Activated CD8-positive, alpha-beta T cell treated with anti-CD3 and anti-CD28 coated beads, Interleukin-2, amount 10 ng/mL, durations not matched to agents 7 days and 5 days (primary cell): ENCODE data around the gene TGFBR3L. TPM values are rescaled to one million over a fixed set of nuclear protein-coding genes. Genes with fewer than 3 reads are reported as not detected.
"Not testable (repeated sequence)": the region's sequence is repeated elsewhere in the genome, so short reads cannot be mapped to it uniquely, and the experiment has no call there.

ENCODE experiments used
- ATAC-seq: fragments of 150-1000 bp; cut with Tn5 transposase; one replicate; pipeline ENCODE4 v1.10.0; 2021; ENCODE audit warnings: moderate library complexity
- CTCF ChIA-PET: fragments of 350-600 bp; sonication (Branson Sonifier 250); formaldehyde crosslinking; loops from one replicate; lab custom pipeline; 2021; ENCODE audit warnings: antibody characterized with exemption; lab: Charles Lee
- POLR2A ChIA-PET: fragments of 350-600 bp; sonication (Branson Sonifier 250); formaldehyde crosslinking; loops from one replicate; lab custom pipeline; 2021; ENCODE audit warnings: antibody characterized with exemption; lab: Charles Lee
- DNase-seq: peaks from one replicate; pipeline ENCODE4 v3.0.0-alpha.2; 2020
- H3K27ac Mint-ChIP-seq: one replicate; pipeline ENCODE4 v1.8.0; 2021; ENCODE audit warnings: mild to moderate bottlenecking, mixed read lengths
- H3K27me3 Mint-ChIP-seq: one replicate; pipeline ENCODE4 v1.8.0; 2021; ENCODE audit warnings: low read depth, mixed read lengths
- H3K36me3 Mint-ChIP-seq: one replicate; pipeline ENCODE4 v1.8.0; 2021; ENCODE audit warnings: low read depth, mixed read lengths
- H3K4me1 Mint-ChIP-seq: one replicate; pipeline ENCODE4 v1.8.0; 2021; ENCODE audit warnings: low read depth, mixed read lengths
- H3K4me3 Mint-ChIP-seq: one replicate; pipeline ENCODE4 v1.8.0; 2021; ENCODE audit warnings: mild to moderate bottlenecking, mixed read lengths
- H3K9me3 Mint-ChIP-seq: one replicate; pipeline ENCODE4 v1.8.0; 2022; ENCODE audit warnings: mixed read lengths; ENCODE audit not compliant: insufficient read depth
- total RNA-seq, 2 experiments: library from RNA; stranded (reverse); gene quantifications; one replicate each; pipeline ENCODE4 v1.2.3, GENCODE V29; 2021

Gene TGFBR3L
- total RNA-seq, 2 experiments from 2014 or later: 2.7 to 3.6 TPM

GRCh38 chr19:7955696-7956095, 41.1 kb downstream of the TGFBR3L start:
- Mint-ChIP-seq H3K9me3 (no peaks in the 10 kb centered on the region), H3K27me3 (no peaks in the 10 kb centered on the region), H3K4me1 (peaks cover 2% of the 10 kb centered on the region), H3K4me3 (no peak overlapping the region), H3K36me3 (peaks cover 4% of the 10 kb centered on the region), H3K27ac (no peak overlapping the region)
- no peak for DNase-seq
- ATAC-seq: no peak
- CTCF ChIA-PET: no interaction called here
- POLR2A ChIA-PET: no interaction called here

- ChIA-PET CTCF (interaction anchor here (2.1 kb wide), 1 partner anchor 15 kb away, joined by 13 read pairs; the partner anchor contains the start of gene TIMM44), POLR2A (no interaction called here)
- ATAC-seq: no peak
- H3K27me3 Mint-ChIP-seq: no peaks in the 10 kb centered on the region
- H3K27ac Mint-ChIP-seq: no peak overlapping the region
- H3K36me3 Mint-ChIP-seq: peaks cover 18% of the 10 kb centered on the region
- no peaks in the 10 kb centered on the region for H3K9me3 Mint-ChIP-seq
- DNase-seq: no peak
- peaks cover 2% of the 10 kb centered on the region for H3K4me1 Mint-ChIP-seq
- no peak overlapping the region for H3K4me3 Mint-ChIP-seq
Measured at GRCh38 chr19:7959211-7959610, 44.6 kb downstream of the TGFBR3L start.

- H3K9me3 Mint-ChIP-seq, H3K27ac Mint-ChIP-seq, DNase-seq, H3K4me3 Mint-ChIP-seq, POLR2A ChIA-PET, H3K27me3 Mint-ChIP-seq, ATAC-seq, H3K4me1 Mint-ChIP-seq: not testable (repeated sequence)
- CTCF ChIA-PET: interaction anchor here (0.7 to 1.7 kb wide), 4 partner anchors 10 to 290 kb away, joined by 3 to 7 read pairs (median 4); partner anchors contain the start of gene TIMM44
- H3K36me3 Mint-ChIP-seq: peaks cover 23% of the 10 kb centered on the region
Measured at GRCh38 chr19:7961082-7961481, 46.5 kb downstream of the TGFBR3L start.

GRCh38 chr19:7961920-7962626, 47.4 kb downstream of the TGFBR3L start:
- Mint-ChIP-seq H3K36me3 (peaks cover 28% of the 10 kb centered on the region), H3K4me1 (peaks cover 10% of the 10 kb centered on the region), H3K27ac (no peak overlapping the region)

GRCh38 chr19:7962644-7963268, 48.1 kb downstream of the TGFBR3L start:
- ChIA-PET POLR2A (no interaction called here), CTCF (interaction anchor here (0.8 kb wide), 1 partner anchor 19 kb away, joined by 3 read pairs; no protein-coding TSS in a partner anchor)
- Mint-ChIP-seq H3K36me3 (peaks cover 34% of the 10 kb centered on the region), H3K4me3 (no peak overlapping the region), H3K27me3 (no peaks in the 10 kb centered on the region), H3K9me3 (no peaks in the 10 kb centered on the region), H3K4me1 (peaks cover 10% of the 10 kb centered on the region), H3K27ac (no peak overlapping the region)
- DNase-seq (no peak), ATAC-seq (no peak)

More at GRCh38 chr19:7961920-7962626, 47.4 kb downstream of the TGFBR3L start:
- CTCF ChIA-PET: interaction anchor here (0.8 kb wide), 1 partner anchor 18 kb away, joined by 3 read pairs; no protein-coding TSS in a partner anchor
- no peak overlapping the region for H3K4me3 Mint-ChIP-seq
- H3K27me3 Mint-ChIP-seq: no peaks in the 10 kb centered on the region
- no peak for ATAC-seq
- no peak for DNase-seq
- no peaks in the 10 kb centered on the region for H3K9me3 Mint-ChIP-seq
- POLR2A ChIA-PET: no interaction called here

GRCh38 chr19:7963566-7963965, 48.9 kb downstream of the TGFBR3L start:
- Mint-ChIP-seq H3K4me1 (peaks cover 10% of the 10 kb centered on the region), H3K27me3 (no peaks in the 10 kb centered on the region), H3K9me3 (no peaks in the 10 kb centered on the region), H3K4me3 (no peak overlapping the region), H3K36me3 (peaks cover 34% of the 10 kb centered on the region), H3K27ac (no peak overlapping the region)
- no peak for ATAC-seq
- ChIA-PET CTCF (no interaction called here), POLR2A (no interaction called here)
- DNase-seq: no peak

GRCh38 chr19:7965259-7965841, 50.7 kb downstream of the TGFBR3L start:
- no peak overlapping the region for H3K4me3 Mint-ChIP-seq
- H3K36me3 Mint-ChIP-seq: peaks cover 31% of the 10 kb centered on the region
- ATAC-seq (no peak), DNase-seq (no peak)
- CTCF ChIA-PET: interaction anchor here (1.8 kb wide), 1 partner anchor 21 kb away, joined by 5 read pairs; the partner anchor contains the start of gene TIMM44
- POLR2A ChIA-PET: interaction anchor here (0.5 to 1.2 kb wide), 3 partner anchors 13 to 1853 kb away, joined by 4 read pairs; partner anchors contain the start of gene FBXL12
- H3K27ac Mint-ChIP-seq: peak overlapping the region; percentile 16
- peaks cover 8% of the 10 kb centered on the region for H3K4me1 Mint-ChIP-seq
- no peaks in the 10 kb centered on the region for H3K9me3 Mint-ChIP-seq
- no peaks in the 10 kb centered on the region for H3K27me3 Mint-ChIP-seq

- peaks cover 29% of the 10 kb centered on the region for H3K36me3 Mint-ChIP-seq
- DNase-seq: no peak
- ChIA-PET POLR2A (interaction anchor here (0.7 kb wide), 1 partner anchor 1853 kb away, joined by 4 read pairs; the partner anchor contains the start of gene FBXL12), CTCF (interaction anchor here (1.2 to 1.8 kb wide), 2 partner anchors 22 to 36 kb away, joined by 3 to 5 read pairs; partner anchors contain the start of gene TIMM44)
- H3K4me1 Mint-ChIP-seq: peaks cover 8% of the 10 kb centered on the region
- ATAC-seq: no peak
- no peaks in the 10 kb centered on the region for H3K27me3 Mint-ChIP-seq
- peak overlapping the region; percentile 22 for H3K27ac Mint-ChIP-seq
- H3K9me3 Mint-ChIP-seq: no peaks in the 10 kb centered on the region
- no peak overlapping the region for H3K4me3 Mint-ChIP-seq
Measured at GRCh38 chr19:7965921-7966665, 51.5 kb downstream of the TGFBR3L start.

GRCh38 chr19:7968008-7968795, 53.6 kb downstream of the TGFBR3L start:
- CTCF ChIA-PET: no interaction called here
- Mint-ChIP-seq H3K27ac (peak overlapping the region; percentile 52), H3K4me1 (peaks cover 8% of the 10 kb centered on the region), H3K36me3 (peaks cover 22% of the 10 kb centered on the region), H3K9me3 (no peaks in the 10 kb centered on the region), H3K4me3 (no peak overlapping the region), H3K27me3 (no peaks in the 10 kb centered on the region)
- peak; percentile 19 for ATAC-seq
- DNase-seq: no peak
- POLR2A ChIA-PET: interaction anchor here (1.1 kb wide), 1 partner anchor 25 kb away, joined by 3 read pairs; the partner anchor contains the start of gene TIMM44
